CD14-positive monocyte (primary cell): ENCODE results near the gene CELA3B. TPM values are rescaled to one million over a fixed set of nuclear protein-coding genes. Genes with fewer than 3 reads are reported as not detected.
A peak's percentile ranks its signal among the peaks of the same experiment; 100 is the strongest.

Source experiments
- DNase-seq, 3 donors: peaks; one replicate each; pipeline ENCODE4 v3.0.0-alpha.2; 2011 to 2022
- H2AFZ ChIP-seq: 2 replicates; pipeline ENCODE4 v1.6.0; 2012; ENCODE audit warnings: mild to moderate bottlenecking, low read depth, low read length, inconsistent platforms; ENCODE audit not compliant: insufficient read depth, poor library complexity, severe bottlenecking
- H3K27ac ChIP-seq, 2 donors: 1 replicate in 1 of 2; 2 replicates in 1 of 2; pipeline ENCODE4 v1.5.1; 2012 to 2013; ENCODE audit warnings: low read length in 2 of 2, control low read depth in 1 of 2, inconsistent platforms in 1 of 2, low read depth in 1 of 2, mild to moderate bottlenecking in 1 of 2
- H3K27me3 ChIP-seq, 2 donors: one replicate each; pipeline versions ENCODE4 v1.6.0 to v1.6.1; 2011 to 2013; ENCODE audit warnings: low read length in 2 of 2; ENCODE audit not compliant: control insufficient read depth in 2 of 2, insufficient read depth in 2 of 2
- H3K36me3 ChIP-seq, 2 donors: replicated peaks in 1 of 2; 1 replicate in 1 of 2; 2 replicates in 1 of 2; pipeline versions ENCODE4 v1.5.1 to v1.6.1; 2012 to 2013; ENCODE audit warnings: low read length in 2 of 2, control low read depth in 1 of 2, inconsistent platforms in 1 of 2, mild to moderate bottlenecking in 1 of 2; ENCODE audit not compliant: insufficient read depth in 2 of 2, control insufficient read depth in 1 of 2
- H3K4me1 ChIP-seq, 2 donors: 1 replicate in 1 of 2; 2 replicates in 1 of 2; pipeline versions ENCODE4 v1.5.1 to v1.6.1; 2012 to 2013; ENCODE audit warnings: low read length in 2 of 2, control low read depth in 1 of 2, inconsistent platforms in 1 of 2, mild to moderate bottlenecking in 1 of 2, moderate library complexity in 1 of 2; ENCODE audit not compliant: insufficient read depth in 2 of 2, control insufficient read depth in 1 of 2
- H3K4me2 ChIP-seq: replicated peaks from 2 replicates; pipeline ENCODE3; 2012; ENCODE audit warnings: low read length, moderate library complexity, mild to moderate bottlenecking; ENCODE audit not compliant: poor library complexity, severe bottlenecking; ENCODE audit errors: extremely low read depth
- H3K4me3 ChIP-seq, 3 experiments: fragments of 200-600 bp in 1 of 3; sonication (generic) in 1 of 3; replicated peaks in 1 of 3; 1 replicate in 2 of 3; 2 replicates in 1 of 3; pipeline ENCODE4 v1.5.1; 2011 to 2013; ENCODE audit warnings: low read length in 3 of 3, mild to moderate bottlenecking in 3 of 3, control low read depth in 2 of 3, low read depth in 2 of 3, inconsistent platforms in 1 of 3, moderate library complexity in 1 of 3
- H3K79me2 ChIP-seq: 2 replicates; pipeline ENCODE4 v1.6.0; 2012; ENCODE audit warnings: mild to moderate bottlenecking, control low read depth, inconsistent platforms, low read length, moderate library complexity; ENCODE audit not compliant: insufficient read depth
- H3K9ac ChIP-seq: 2 replicates; pipeline ENCODE4 v1.6.0; 2017; ENCODE audit warnings: low read length, mild to moderate bottlenecking; ENCODE audit not compliant: insufficient read depth, poor library complexity, severe bottlenecking
- H3K9me3 ChIP-seq, 2 donors: replicated peaks in 1 of 2; 1 replicate in 1 of 2; 2 replicates in 1 of 2; pipeline versions ENCODE4 v1.5.1 to v1.6.1; 2012 to 2013; ENCODE audit warnings: low read length in 2 of 2, control low read depth in 1 of 2; ENCODE audit not compliant: control insufficient read depth in 1 of 2, insufficient read depth in 1 of 2
- H4K20me1 ChIP-seq: 2 replicates; pipeline ENCODE4 v1.6.0; 2012; ENCODE audit warnings: mild to moderate bottlenecking, low read length, control low read depth, moderate library complexity; ENCODE audit not compliant: insufficient read depth
- H3K27ac Mint-ChIP-seq, 7 donors: one replicate each; pipeline ENCODE4 v1.8.0; 2020; ENCODE audit warnings: mild to moderate bottlenecking in 7 of 7, mixed read lengths in 7 of 7, moderate library complexity in 6 of 7, inconsistent platforms in 2 of 7
- H3K27me3 Mint-ChIP-seq, 3 donors: one replicate each; pipeline ENCODE4 v1.8.0; 2021 to 2022; ENCODE audit warnings: low read depth in 3 of 3, mild to moderate bottlenecking in 3 of 3, mixed read lengths in 3 of 3, moderate library complexity in 3 of 3, inconsistent platforms in 1 of 3
- H3K36me3 Mint-ChIP-seq, 2 donors: one replicate each; pipeline ENCODE4 v1.8.0; 2020; ENCODE audit warnings: mixed read lengths in 2 of 2, inconsistent platforms in 1 of 2, mild to moderate bottlenecking in 1 of 2
- H3K4me1 Mint-ChIP-seq: one replicate; pipeline ENCODE4 v1.8.0; 2020; ENCODE audit warnings: mild to moderate bottlenecking, mixed read lengths
- H3K4me3 Mint-ChIP-seq, 2 donors: one replicate each; pipeline ENCODE4 v1.8.0; 2020; ENCODE audit warnings: mild to moderate bottlenecking in 2 of 2, mixed read lengths in 2 of 2, moderate library complexity in 1 of 2
- H3K9me3 Mint-ChIP-seq, 7 donors: one replicate each; pipeline ENCODE4 v1.8.0; 2020 to 2022; ENCODE audit warnings: mixed read lengths in 7 of 7, mild to moderate bottlenecking in 6 of 7, moderate library complexity in 6 of 7, inconsistent platforms in 2 of 7
- CTCF ChIP-seq: fragments of 200-600 bp; IDR thresholded peaks from one replicate; pipeline ENCODE4 v1.8.0; 2022; ENCODE audit warnings: antibody characterized with exemption, mild to moderate bottlenecking
- WGBS: methylation state at CpG from one replicate; pipeline ENCODE4 v1.1.5; 2013; ENCODE audit warnings: missing lambda C conversion rate; ENCODE audit not compliant: insufficient coverage; 5-methylcytosine and 5-hydroxymethylcytosine counted together
- intact Hi-C, 2 donors: fragments of 100-400 bp; cut with micrococcal nuclease; formaldehyde crosslinking; loops; one replicate each; pipeline versions ENCODE4 v1.15.0 to v1.15.1; 2023
- polyA plus RNA-seq, 3 donors: library from polyadenylated mRNA; depleted of rRNA in 1 of 3; unstranded in 2 of 3; stranded (reverse) in 1 of 3; fragments of 300-500 nt in 2 of 3; fragments of >200 nt in 1 of 3; fragmentation: Illumina TruSeq in 2 of 3; gene quantifications; 1 replicate in 2 of 3; 2 replicates in 1 of 3; pipeline ENCODE4 v1.2.3, GENCODE V29; 2012 to 2021

The CELA3B gene
- polyA plus RNA-seq, 3 donors, result not detected

DNA sequence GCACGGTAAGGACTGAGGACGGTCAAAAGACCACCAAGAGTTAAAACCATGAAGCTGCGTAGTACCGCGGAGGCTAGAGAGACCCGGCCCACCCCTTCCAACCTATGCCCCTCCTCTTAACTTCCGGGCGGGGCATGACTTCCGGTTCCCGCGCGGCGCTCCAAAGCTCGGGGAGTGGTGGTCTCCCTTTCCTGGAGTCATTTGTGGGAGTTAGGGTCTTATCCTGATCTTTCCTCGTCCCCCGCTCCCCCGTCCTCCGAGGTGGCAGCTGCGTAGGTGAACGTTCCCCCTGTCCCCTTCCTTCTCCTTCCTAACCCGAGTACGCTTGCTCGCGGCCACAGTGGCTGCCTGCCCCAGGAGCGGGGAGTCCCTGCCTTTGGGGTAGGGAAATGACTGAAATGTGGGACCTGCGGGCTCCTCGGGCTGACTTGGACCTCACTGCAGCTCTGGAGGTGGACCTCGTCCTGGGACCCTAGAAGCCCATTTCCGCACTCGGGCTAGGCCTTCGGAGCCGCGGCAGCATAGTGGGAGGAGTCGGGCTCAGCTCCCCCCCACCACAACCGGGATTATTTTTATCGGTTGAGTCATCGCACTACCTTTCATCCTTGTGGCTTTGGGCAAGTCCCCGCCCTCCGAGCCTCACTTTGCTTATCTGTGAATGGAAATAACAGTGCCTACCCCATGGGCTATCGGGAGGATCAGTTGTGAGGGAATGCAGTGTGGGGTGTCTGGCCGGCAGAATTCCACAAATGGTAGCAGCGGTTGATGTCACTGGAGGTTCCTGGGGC lies 48.7 kb downstream of the CELA3B start:
- no peaks in the 10 kb centered on the region for H3K36me3 ChIP-seq
- H3K9me3 ChIP-seq, result no peaks in the 10 kb centered on the region
- H3K9ac ChIP-seq, result peak overlapping the region; percentile 91
- H3K4me1 ChIP-seq, result peaks cover 21 to 42% of the 10 kb centered on the region in 2 donors
- no peak for TF ChIP-seq CTCF
- peak overlapping the region; percentile 95 to 99 for H3K27ac ChIP-seq
- H3K4me3 ChIP-seq, result peak overlapping the region; percentile 72 to 96 (median 93)
- H3K27ac Mint-ChIP-seq, result peak overlapping the region; percentile 91 to 98 (median 97)
- peaks cover 0 to 3% (median 2%) of the 10 kb centered on the region in 3 donors for H3K27me3 Mint-ChIP-seq
- H3K9me3 Mint-ChIP-seq, result peaks cover 0 to 3% (median 0%) of the 10 kb centered on the region in 7 donors
- peak overlapping the region; percentile 94 for H3K4me2 ChIP-seq
- H4K20me1 ChIP-seq, result no peaks in the 10 kb centered on the region
- H3K4me1 Mint-ChIP-seq, result peaks cover 38% of the 10 kb centered on the region
- H3K4me3 Mint-ChIP-seq, result peak overlapping the region; percentile 95
- WGBS, result 0% methylated on average over 12 of the region's 42 CpGs
- intact Hi-C loops, result loop anchor here in 1 of 2 donors (10.0 kb wide), 1 partner anchor 241 kb away; the partner anchor contains the start of gene USP48
- peak overlapping the region; percentile 84 for H2AFZ ChIP-seq
- H3K27me3 ChIP-seq, result no peaks in the 10 kb centered on the region
- DNase-seq, result peak; percentile 76 to 87 (median 76)
- H3K36me3 Mint-ChIP-seq, result peaks cover 4 to 6% of the 10 kb centered on the region in 2 donors
- peaks cover 52% of the 10 kb centered on the region for H3K79me2 ChIP-seq

- H3K27ac Mint-ChIP-seq, result peak overlapping the region in 3 of 7 donors; percentile 37 to 98 (median 97)
- Histone ChIP-seq H3K27ac (no peak overlapping the region), H3K4me2 (no peak overlapping the region), H3K79me2 (peaks cover 52% of the 10 kb centered on the region), H3K36me3 (no peaks in the 10 kb centered on the region), H4K20me1 (no peaks in the 10 kb centered on the region), H2AFZ (no peak overlapping the region), H3K4me3 (no peak overlapping the region), H3K27me3 (no peaks in the 10 kb centered on the region), H3K4me1 (peaks cover 32 to 53% of the 10 kb centered on the region in 2 donors), H3K9ac (no peak overlapping the region), H3K9me3 (no peaks in the 10 kb centered on the region)
- H3K27me3 Mint-ChIP-seq, result peaks cover 0 to 3% (median 2%) of the 10 kb centered on the region in 3 donors
- peaks cover 48% of the 10 kb centered on the region for H3K4me1 Mint-ChIP-seq
- peaks cover 0 to 3% (median 0%) of the 10 kb centered on the region in 7 donors for H3K9me3 Mint-ChIP-seq
- no peak for TF ChIP-seq CTCF
- WGBS, result 92% methylated on average over 2 of the region's 3 CpGs
- H3K36me3 Mint-ChIP-seq, result peaks cover 4 to 6% of the 10 kb centered on the region in 2 donors
- no peak overlapping the region for H3K4me3 Mint-ChIP-seq
- no peak for DNase-seq
- intact Hi-C loops, result loop anchor here in 1 of 2 donors (10.0 kb wide), 1 partner anchor 242 kb away; the partner anchor contains the start of gene USP48
Observed at GRCh38 chr1:22026924-22027289, 50.1 kb downstream of the CELA3B start.
